Activated T-cell treated with anti-CD3 and anti-CD28 coated beads, Interleukin-2, amount 50 U/mL, for 72 hours (primary cell): ENCODE measurements around the gene LRRC53. TPM values are rescaled to one million over a fixed set of nuclear protein-coding genes. Genes with fewer than 3 reads are reported as not detected.

ENCODE experiments used
- ATAC-seq, 2 donors: fragments of 150-1000 bp; cut with Tn5 transposase; replicated peaks in 1 of 2; 2 replicates each; pipeline ENCODE4 v1.10.0; 2021; ENCODE audit warnings: moderate library complexity in 2 of 2, mild to moderate bottlenecking in 1 of 2
- DNase-seq, 2 donors: peaks; one replicate each; pipeline ENCODE4 v3.0.0; 2021 to 2022; ENCODE audit warnings: mixed read lengths in 1 of 2
- H3K27ac Mint-ChIP-seq: one replicate; pipeline ENCODE4 v1.8.0; 2022; ENCODE audit warnings: mild to moderate bottlenecking, moderate library complexity, mixed read lengths
- H3K27me3 Mint-ChIP-seq: one replicate; pipeline ENCODE4 v1.8.0; 2022; ENCODE audit warnings: low read depth, mixed read lengths
- H3K36me3 Mint-ChIP-seq, 2 donors: one replicate each; pipeline ENCODE4 v1.8.0; 2022; ENCODE audit warnings: mixed read lengths in 2 of 2, mild to moderate bottlenecking in 1 of 2; ENCODE audit not compliant: insufficient read depth in 2 of 2
- H3K4me1 Mint-ChIP-seq: one replicate; pipeline ENCODE4 v1.8.0; 2022; ENCODE audit warnings: low read depth, mixed read lengths
- H3K4me3 Mint-ChIP-seq, 2 donors: one replicate each; pipeline ENCODE4 v1.8.0; 2022; ENCODE audit warnings: mild to moderate bottlenecking in 2 of 2, mixed read lengths in 2 of 2, moderate library complexity in 2 of 2
- H3K9me3 Mint-ChIP-seq, 2 donors: one replicate each; pipeline ENCODE4 v1.8.0; 2022; ENCODE audit warnings: mixed read lengths in 2 of 2
- total RNA-seq, 2 donors: library from RNA; stranded (reverse); gene quantifications; one replicate each; pipeline ENCODE4 v1.2.3, GENCODE V29; 2022

LRRC53 gene
- total RNA-seq, 2 donors from 2014 or later: not detected

- Mint-ChIP-seq H3K9me3 (peaks cover 1 to 5% of the 10 kb centered on the region in 2 donors), H3K27ac (no peak overlapping the region), H3K4me3 (no peak overlapping the region), H3K27me3 (no peaks in the 10 kb centered on the region), H3K4me1 (no peaks in the 10 kb centered on the region), H3K36me3 (no peaks in the 10 kb centered on the region)
- ATAC-seq (no peak), DNase-seq (no peak)
Measured at GRCh38 chr1:74420467-74420866, 91.9 kb downstream of the LRRC53 start.

Other genes with a start within 250 kb of the LRRC53 start
- not detected for gene ERICH3, start 161.2 kb upstream of the LRRC53 start, total RNA-seq
- 10 to 100 TPM; 15.6 to 19.5 TPM for gene CRYZ, start 220.4 kb upstream of the LRRC53 start, total RNA-seq
- 10 to 100 TPM; 19.4 to 22.9 TPM for gene TYW3, start 220.5 kb upstream of the LRRC53 start, total RNA-seq